HepG2 (cell line): Measurements from ENCODE around the gene KCNQ1OT1. TPM values are rescaled to one million over a fixed set of nuclear protein-coding genes. Genes with fewer than 3 reads are reported as not detected.

Experiments
- CBFB ChIP-seq: sonication (generic); formaldehyde crosslinking; IDR thresholded peaks from 2 replicates; pipeline ENCODE4 v1.4.0; 2020; ENCODE audit warnings: missing genetic modification reagents
- DMAP1 ChIP-seq: IDR thresholded peaks from 2 replicates; pipeline ENCODE4 v1.6.1; 2016
- ELF3 ChIP-seq: IDR thresholded peaks from 2 replicates; pipeline ENCODE4 v1.6.1; 2016; ENCODE audit warnings: missing genetic modification reagents, missing compliant biosample characterization
- FLYWCH1 ChIP-seq: sonication (generic); formaldehyde crosslinking; IDR thresholded peaks from 2 replicates; pipeline ENCODE4 v1.8.1; 2023; ENCODE audit warnings: mild to moderate bottlenecking, missing genetic modification reagents
- HMG20B ChIP-seq: conservative IDR thresholded peaks from 2 replicates; pipeline ENCODE4 v1.6.1; 2016; ENCODE audit warnings: missing genetic modification reagents, missing compliant biosample characterization
- KDM2A ChIP-seq: sonication (generic); formaldehyde crosslinking; IDR thresholded peaks from 2 replicates; pipeline ENCODE4 v1.4.0; 2020; ENCODE audit warnings: low read depth, missing genetic modification reagents, borderline replicate concordance
- LRRFIP1 ChIP-seq: sonication (generic); formaldehyde crosslinking; conservative IDR thresholded peaks from 2 replicates; pipeline ENCODE4 v1.4.0; 2020; ENCODE audit warnings: missing genetic modification reagents
- MAFF ChIP-seq: IDR thresholded peaks from 2 replicates; pipeline ENCODE4 v1.6.1; 2011; ENCODE audit warnings: low read depth, low read length, improper control_type of control experiment
- NFE2L2 ChIP-seq: fragments of 150-350 bp; IDR thresholded peaks from 2 replicates; pipeline ENCODE4 v1.6.1; 2014; ENCODE audit warnings: low read length
- NFYB ChIP-seq: sonication (generic); formaldehyde crosslinking; IDR thresholded peaks from 2 replicates; pipeline ENCODE4 v1.4.0; 2020; ENCODE audit warnings: missing genetic modification reagents
- NKX3-1 ChIP-seq: sonication (generic); formaldehyde crosslinking; IDR thresholded peaks from 2 replicates; pipeline ENCODE4 v1.5.0; 2020; ENCODE audit warnings: missing genetic modification reagents
- RFX3 ChIP-seq: IDR thresholded peaks from 2 replicates; pipeline ENCODE4 v1.6.1; 2016; ENCODE audit warnings: missing biosample characterization, missing genetic modification reagents
- SNRNP70 ChIP-seq: fragments of 200-400 bp; formaldehyde crosslinking; IDR thresholded peaks from 2 replicates; pipeline ENCODE4 v1.6.1; 2017; ENCODE audit warnings: mild to moderate bottlenecking, low read depth, low read length, moderate library complexity
- ZFX ChIP-seq: sonication (generic); formaldehyde crosslinking; IDR thresholded peaks from 2 replicates; pipeline ENCODE4 v1.4.0; 2020; ENCODE audit warnings: mild to moderate bottlenecking, low read depth, missing genetic modification reagents, moderate library complexity
- ZNF12 ChIP-seq: sonication (generic); formaldehyde crosslinking; IDR thresholded peaks from 2 replicates; pipeline ENCODE4 v1.5.0; 2020; ENCODE audit warnings: missing genetic modification reagents
- ZNF33A ChIP-seq: sonication (generic); formaldehyde crosslinking; IDR thresholded peaks from 2 replicates; pipeline ENCODE4 v1.5.1; 2020; ENCODE audit warnings: missing genetic modification reagents, mild to moderate bottlenecking, moderate library complexity, borderline replicate concordance
- ZNF878 ChIP-seq: sonication (generic); formaldehyde crosslinking; IDR thresholded peaks from 2 replicates; pipeline ENCODE4 v1.8.1; 2023; ENCODE audit warnings: mild to moderate bottlenecking, missing genetic modification reagents, moderate library complexity
- ZNF879 ChIP-seq: sonication (generic); formaldehyde crosslinking; IDR thresholded peaks from 2 replicates; pipeline ENCODE4 v1.8.1; 2023; ENCODE audit warnings: missing genetic modification reagents
- polyA plus RNA-seq, 8 experiments: library from polyadenylated mRNA; depleted of rRNA in 3 of 8; stranded (reverse) in 7 of 8; unstranded in 1 of 8; fragments of >200 nt; fragmentation: Illumina TruSeq in 4 of 8; extraction: Trizol in 4 of 8; gene quantifications; 2 replicates each; pipeline versions ENCODE4 v1.2.1 to v1.2.3, GENCODE V29; 2011 to 2016; ENCODE audit warnings: low read depth in 4 of 8, missing spikeins in 1 of 8, mixed read lengths in 1 of 8; ENCODE audit not compliant: insufficient read depth in 1 of 8
- total RNA-seq, 5 experiments: library from RNA; depleted of rRNA; stranded (reverse); fragments of >200 nt; fragmentation: Illumina TruSeq; extraction: Trizol; gene quantifications; 2 replicates each; pipeline ENCODE4 v1.2.3, GENCODE V29; 2016; ENCODE audit warnings: low read depth in 1 of 5
- TF ChIP-seq, protein P1 (sequence below): sonication (generic); formaldehyde crosslinking; IDR thresholded peaks from 2 replicates; pipeline ENCODE4 v1.4.0; 2020; ENCODE audit warnings: mild to moderate bottlenecking, low read depth, missing genetic modification reagents
- TF ChIP-seq, protein P2 (sequence below): IDR thresholded peaks from 2 replicates; pipeline ENCODE4 v1.6.1; 2016; ENCODE audit warnings: mild to moderate bottlenecking
- TF ChIP-seq, protein P3 (sequence below): sonication (generic); formaldehyde crosslinking; IDR thresholded peaks from 2 replicates; pipeline ENCODE4 v1.4.0; 2020; ENCODE audit warnings: missing genetic modification reagents
- TF ChIP-seq, protein P4 (sequence below): sonication (generic); formaldehyde crosslinking; IDR thresholded peaks from 2 replicates; pipeline ENCODE4 v1.4.0; 2020; ENCODE audit warnings: missing genetic modification reagents
- TF ChIP-seq, protein P5 (sequence below): IDR thresholded peaks from 2 replicates; pipeline ENCODE4 v1.6.1; 2016; ENCODE audit warnings: control low read depth

KCNQ1OT1 gene
- total and polyA plus RNA-seq, 2 of the 13 experiments (the other 11 are each of a cell fraction or from before 2014, with no cell fraction given) = 1.3 to 18.9 TPM

DNA sequence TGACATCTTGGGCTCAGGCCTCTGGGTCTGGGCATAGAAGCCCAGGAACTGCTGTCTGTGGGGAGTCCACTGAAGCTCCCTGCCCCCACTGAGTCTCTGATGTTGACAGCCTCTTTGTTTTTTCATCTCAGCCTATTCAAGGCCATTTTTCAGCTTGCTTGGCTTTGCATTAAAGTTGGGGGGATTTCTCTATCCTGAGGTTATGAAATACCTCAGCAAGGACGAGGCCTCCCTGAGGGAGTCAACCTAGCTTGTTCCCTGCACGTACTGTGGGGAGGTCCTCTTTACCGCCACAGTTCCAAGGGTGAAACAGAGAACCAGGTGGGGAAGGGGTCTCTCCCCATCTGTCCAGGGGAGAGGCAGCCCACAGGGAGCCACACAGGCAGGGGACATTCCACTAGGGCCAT lies 8.4 kb downstream of the KCNQ1OT1 start (continued):
- peak; percentile 65; the same call in 1 of the 2 replicates for TF ChIP-seq ZNF12 (CRISPR knock-in tag)
- TF ChIP-seq ZNF33A = no peak
- TF ChIP-seq ZNF878 = no peak
- TF ChIP-seq, protein P1, sequence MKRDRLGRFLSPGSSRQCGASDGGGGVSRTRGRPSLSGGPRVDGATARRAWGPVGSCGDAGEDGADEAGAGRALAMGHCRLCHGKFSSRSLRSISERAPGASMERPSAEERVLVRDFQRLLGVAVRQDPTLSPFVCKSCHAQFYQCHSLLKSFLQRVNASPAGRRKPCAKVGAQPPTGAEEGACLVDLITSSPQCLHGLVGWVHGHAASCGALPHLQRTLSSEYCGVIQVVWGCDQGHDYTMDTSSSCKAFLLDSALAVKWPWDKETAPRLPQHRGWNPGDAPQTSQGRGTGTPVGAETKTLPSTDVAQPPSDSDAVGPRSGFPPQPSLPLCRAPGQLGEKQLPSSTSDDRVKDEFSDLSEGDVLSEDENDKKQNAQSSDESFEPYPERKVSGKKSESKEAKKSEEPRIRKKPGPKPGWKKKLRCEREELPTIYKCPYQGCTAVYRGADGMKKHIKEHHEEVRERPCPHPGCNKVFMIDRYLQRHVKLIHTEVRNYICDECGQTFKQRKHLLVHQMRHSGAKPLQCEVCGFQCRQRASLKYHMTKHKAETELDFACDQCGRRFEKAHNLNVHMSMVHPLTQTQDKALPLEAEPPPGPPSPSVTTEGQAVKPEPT = no peak
- TF ChIP-seq, protein P2, sequence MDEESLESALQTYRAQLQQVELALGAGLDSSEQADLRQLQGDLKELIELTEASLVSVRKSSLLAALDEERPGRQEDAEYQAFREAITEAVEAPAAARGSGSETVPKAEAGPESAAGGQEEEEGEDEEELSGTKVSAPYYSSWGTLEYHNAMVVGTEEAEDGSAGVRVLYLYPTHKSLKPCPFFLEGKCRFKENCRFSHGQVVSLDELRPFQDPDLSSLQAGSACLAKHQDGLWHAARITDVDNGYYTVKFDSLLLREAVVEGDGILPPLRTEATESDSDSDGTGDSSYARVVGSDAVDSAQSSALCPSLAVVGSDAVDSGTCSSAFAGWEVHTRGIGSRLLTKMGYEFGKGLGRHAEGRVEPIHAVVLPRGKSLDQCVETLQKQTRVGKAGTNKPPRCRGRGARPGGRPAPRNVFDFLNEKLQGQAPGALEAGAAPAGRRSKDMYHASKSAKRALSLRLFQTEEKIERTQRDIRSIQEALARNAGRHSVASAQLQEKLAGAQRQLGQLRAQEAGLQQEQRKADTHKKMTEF (CRISPR knock-in tag) = no peak
- TF ChIP-seq ZFX (CRISPR knock-in tag) = peak; percentile 29; the same call in 1 of the 2 replicates
- no peak for TF ChIP-seq DMAP1
- TF ChIP-seq SNRNP70 = no peak
- no peak for TF ChIP-seq NFYB
- no peak for TF ChIP-seq ZNF879 (CRISPR knock-in tag)
- TF ChIP-seq KDM2A (CRISPR knock-in tag) = no peak
- TF ChIP-seq, protein P3, sequence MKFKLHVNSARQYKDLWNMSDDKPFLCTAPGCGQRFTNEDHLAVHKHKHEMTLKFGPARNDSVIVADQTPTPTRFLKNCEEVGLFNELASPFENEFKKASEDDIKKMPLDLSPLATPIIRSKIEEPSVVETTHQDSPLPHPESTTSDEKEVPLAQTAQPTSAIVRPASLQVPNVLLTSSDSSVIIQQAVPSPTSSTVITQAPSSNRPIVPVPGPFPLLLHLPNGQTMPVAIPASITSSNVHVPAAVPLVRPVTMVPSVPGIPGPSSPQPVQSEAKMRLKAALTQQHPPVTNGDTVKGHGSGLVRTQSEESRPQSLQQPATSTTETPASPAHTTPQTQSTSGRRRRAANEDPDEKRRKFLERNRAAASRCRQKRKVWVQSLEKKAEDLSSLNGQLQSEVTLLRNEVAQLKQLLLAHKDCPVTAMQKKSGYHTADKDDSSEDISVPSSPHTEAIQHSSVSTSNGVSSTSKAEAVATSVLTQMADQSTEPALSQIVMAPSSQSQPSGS (CRISPR knock-in tag) = no peak
- no peak; the same call in 1 of the 2 replicates for TF ChIP-seq ELF3
- TF ChIP-seq LRRFIP1 (CRISPR knock-in tag) = no peak
- TF ChIP-seq HMG20B (CRISPR knock-in tag) = no peak
- TF ChIP-seq MAFF = no peak
- no peak for TF ChIP-seq FLYWCH1
- TF ChIP-seq, protein P4, sequence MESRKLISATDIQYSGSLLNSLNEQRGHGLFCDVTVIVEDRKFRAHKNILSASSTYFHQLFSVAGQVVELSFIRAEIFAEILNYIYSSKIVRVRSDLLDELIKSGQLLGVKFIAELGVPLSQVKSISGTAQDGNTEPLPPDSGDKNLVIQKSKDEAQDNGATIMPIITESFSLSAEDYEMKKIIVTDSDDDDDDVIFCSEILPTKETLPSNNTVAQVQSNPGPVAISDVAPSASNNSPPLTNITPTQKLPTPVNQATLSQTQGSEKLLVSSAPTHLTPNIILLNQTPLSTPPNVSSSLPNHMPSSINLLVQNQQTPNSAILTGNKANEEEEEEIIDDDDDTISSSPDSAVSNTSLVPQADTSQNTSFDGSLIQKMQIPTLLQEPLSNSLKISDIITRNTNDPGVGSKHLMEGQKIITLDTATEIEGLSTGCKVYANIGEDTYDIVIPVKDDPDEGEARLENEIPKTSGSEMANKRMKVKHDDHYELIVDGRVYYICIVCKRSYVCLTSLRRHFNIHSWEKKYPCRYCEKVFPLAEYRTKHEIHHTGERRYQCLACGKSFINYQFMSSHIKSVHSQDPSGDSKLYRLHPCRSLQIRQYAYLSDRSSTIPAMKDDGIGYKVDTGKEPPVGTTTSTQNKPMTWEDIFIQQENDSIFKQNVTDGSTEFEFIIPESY = peak; percentile 89
- TF ChIP-seq RFX3 (CRISPR knock-in tag) = no peak
- TF ChIP-seq, protein P5, sequence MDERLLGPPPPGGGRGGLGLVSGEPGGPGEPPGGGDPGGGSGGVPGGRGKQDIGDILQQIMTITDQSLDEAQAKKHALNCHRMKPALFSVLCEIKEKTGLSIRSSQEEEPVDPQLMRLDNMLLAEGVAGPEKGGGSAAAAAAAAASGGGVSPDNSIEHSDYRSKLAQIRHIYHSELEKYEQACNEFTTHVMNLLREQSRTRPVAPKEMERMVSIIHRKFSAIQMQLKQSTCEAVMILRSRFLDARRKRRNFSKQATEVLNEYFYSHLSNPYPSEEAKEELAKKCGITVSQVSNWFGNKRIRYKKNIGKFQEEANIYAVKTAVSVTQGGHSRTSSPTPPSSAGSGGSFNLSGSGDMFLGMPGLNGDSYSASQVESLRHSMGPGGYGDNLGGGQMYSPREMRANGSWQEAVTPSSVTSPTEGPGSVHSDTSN (CRISPR knock-in tag) = no peak
- TF ChIP-seq CBFB (CRISPR knock-in tag) = no peak
- no peak for TF ChIP-seq NFE2L2
- no peak for TF ChIP-seq NKX3-1 (CRISPR knock-in tag)
